T-helper 2 cell (primary cell): Measurements from ENCODE around the gene DPYD.

ENCODE experiments used
- DNase-seq, 5 experiments: peaks; one replicate each; pipeline versions ENCODE4 v3.0.0 to v3.0.0-alpha.2; 2012 to 2022
- total RNA-seq, 2 donors: gene quantifications; one replicate each; lab custom pipeline; 2026; lab: John Stamatoyannopoulos, UW

The DPYD gene
- 76.7 to 117 reads per million in 2 donors for total RNA-seq

DNA sequence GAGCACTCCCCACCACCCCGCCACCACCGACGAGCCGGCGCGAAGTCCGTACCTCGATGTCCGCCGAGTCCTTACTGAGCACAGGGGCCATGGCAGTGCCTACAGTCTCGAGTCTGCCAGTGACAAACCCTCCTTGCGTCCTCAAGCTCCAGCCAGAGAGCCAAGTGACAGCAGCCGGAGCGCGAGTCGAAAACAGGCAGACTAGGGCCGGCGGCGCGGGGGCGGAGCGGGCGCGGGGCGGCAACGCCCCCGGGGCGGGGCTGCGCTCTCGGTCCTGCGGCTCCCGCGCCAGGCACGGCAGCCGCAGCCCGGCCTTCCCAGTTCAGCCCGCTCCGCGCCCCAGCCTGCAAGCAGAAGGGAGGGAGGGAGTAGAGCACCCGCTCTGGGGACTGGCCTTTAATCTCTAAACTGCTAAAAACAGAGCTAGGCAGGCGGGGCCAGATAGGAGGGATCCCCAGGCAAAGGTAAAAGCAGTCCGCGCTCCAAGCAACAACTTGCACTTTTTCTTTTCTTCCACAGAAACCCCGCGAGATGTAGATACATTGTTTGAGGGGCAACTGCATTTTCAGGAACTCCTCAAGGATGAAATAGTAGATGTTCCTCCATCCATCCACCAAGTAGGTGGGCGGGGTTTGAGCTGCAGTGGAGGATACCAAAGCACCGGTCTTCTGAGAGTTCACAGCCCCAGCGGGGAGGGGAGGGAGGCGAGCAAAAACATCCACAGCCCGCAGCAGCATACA is at the start of gene DPYD:
DPYD (minus strand) TSS at position 203 of the 740 bp plus-strand sequence; CDS start at position 91, 112 bp downstream.
- peak; percentile 69 to 94 (median 76) for DNase-seq

DNA sequence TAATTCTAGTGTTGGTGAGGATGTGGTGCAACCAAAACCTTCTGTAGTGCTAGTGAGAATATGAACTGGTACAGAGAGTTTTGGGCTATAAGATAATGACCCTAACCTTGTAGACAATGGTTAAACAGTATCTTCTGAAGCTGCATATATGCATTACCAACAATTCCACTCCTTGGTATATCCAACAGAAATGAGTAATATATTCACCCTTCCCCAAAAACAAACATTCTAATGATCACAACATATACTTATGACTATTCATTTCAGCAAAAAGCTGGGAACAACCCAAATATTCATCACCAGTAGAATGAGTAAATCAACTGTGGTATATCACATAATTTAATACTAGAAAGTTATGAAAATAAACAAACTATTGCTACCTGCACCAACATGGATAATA is 39.6 kb upstream of the DPYD start:
- DNase-seq, result peak in 1 of 5 experiments; percentile 9

DNA sequence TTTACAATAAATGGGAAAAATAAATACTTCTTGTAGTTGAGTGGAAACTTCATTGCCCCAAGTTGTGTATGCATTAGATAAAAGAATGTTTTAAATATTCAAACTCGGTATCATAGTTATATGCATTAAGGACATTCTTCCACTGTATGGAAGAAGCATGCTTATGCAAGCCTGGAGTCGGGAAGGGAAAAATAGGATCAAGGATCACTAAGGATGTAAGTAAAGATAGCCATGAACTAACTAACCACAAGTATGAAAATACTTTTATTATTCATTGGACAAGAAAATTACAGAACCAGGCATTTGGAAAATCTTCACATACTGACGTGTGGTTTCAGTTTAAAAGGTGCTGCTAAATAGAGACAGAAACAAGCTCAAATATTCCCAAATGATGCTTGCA is 26.9 kb upstream of the DPYD start:
- DNase-seq, result no peak

DNA sequence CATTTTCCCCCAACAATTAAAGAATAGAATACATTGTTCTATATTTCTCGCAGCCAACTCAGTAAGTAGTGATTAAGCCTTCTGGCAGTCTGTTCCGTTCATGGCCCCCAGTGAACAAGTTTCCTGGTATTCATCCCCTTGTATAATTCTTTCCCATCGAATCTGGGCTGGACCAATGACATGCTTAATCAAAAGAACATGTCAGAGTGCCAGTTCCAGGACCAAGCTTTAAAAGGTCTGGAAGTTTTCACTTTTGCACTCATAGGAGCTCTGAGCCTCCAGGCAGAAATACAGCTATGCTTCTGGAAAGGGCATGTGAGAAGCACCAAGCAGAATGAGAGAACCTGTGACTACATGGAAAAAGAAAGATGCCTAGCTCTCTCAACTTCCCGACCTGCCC is 22.5 kb upstream of the DPYD start:
- no peak for DNase-seq

DNA sequence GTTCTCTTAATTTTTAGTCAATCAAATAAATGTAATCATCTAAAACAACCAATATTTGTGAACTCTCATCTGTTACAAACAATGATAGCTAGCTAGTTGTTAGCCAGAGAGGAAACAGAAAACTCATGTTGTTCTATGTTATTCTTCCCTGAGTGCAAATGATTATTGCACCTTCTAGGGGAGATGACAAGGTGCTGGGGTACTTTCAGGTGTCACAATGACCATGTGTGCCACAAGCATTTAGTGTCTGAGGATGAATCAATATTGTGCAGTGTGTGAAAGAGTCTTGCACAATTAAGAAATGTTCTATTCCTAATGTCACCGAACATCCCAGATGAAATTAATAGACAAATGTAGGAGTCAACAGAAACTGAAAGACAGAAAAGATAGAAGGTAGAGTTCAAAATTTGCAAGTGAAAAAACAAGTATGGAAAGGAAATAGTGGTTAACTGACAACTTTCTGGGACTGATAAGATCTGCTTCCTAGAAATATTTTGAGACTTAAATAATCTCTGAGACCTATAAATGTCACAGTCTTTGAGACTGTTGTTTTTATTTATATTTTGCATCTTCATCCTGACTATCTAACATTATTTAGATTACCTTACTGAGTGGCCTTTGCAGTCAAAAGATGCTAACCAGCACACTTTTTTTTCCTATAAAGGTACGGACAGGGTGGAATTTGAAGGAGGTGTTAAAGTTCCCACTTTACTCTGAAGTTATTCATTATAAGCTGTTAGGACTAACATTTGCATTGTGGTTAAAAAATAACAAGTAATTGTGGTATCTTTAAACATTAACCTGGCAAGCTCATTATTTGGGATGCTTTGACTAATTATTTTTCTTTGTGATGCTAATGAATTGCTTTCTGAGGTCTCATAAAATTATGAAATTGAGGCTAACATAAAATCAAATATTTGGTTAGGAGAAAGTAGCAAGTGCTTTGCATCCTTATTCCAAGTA is 21.6 kb upstream of the DPYD start:
- peak in 1 of 5 experiments; percentile 75 for DNase-seq

DNA sequence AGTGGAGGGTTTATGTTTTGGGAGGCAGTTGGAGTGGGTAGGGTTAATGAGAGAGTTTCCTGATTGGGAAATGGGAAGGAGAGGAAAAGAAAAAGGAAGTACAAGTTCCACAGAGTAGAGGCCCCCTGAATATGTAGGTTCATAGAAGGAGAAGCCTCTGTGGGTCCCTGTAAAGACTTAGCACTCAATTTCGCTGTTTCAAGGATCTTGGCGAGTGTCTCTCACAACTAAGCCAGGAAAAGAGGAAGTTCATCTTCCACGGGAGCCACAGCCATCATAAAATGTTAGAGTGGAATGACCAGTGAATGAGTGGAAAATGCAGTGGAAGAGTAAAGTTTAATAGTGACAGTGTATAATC is 17.4 kb upstream of the DPYD start:
- no peak for DNase-seq

DNA sequence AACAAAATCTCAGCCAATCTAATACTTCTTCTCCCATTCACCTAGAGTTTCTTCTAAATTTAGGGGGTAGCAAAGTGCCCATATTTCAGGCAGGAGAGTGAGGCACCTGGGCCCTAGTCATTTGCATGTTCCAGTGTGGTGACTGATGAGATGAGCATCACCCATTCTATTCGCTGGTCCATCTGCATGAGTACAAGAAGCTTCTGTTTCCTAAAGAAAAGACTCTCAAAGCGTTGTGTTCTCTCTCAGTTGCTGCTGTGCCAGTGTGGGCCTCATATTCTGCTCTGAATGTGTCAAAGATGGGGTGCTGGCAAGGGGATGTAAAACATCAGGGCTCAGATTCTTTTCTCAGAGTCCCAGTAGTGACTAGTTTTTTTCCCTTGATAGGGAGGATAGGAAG is 16.1 kb upstream of the DPYD start:
- DNase-seq, result no peak

DNA sequence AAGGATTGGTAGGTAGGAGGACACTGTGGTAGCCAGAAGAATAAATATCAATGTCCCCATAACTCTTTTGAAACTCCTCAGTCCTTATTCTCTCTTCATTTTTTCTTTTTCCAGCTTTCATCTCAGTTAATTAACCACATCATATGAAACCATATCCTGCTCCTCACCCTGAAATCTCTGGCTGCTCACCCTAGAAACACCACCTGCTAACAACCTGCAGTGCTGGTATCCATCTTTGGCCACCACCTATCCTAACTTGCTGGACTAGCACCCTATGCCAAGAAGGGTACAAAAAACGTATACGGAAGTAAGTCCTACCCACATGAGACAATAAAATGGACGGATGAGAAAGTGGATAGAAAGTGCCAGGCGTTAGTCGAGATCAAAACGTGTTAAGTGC is 13.7 kb upstream of the DPYD start:
- DNase-seq, result no peak

DNA sequence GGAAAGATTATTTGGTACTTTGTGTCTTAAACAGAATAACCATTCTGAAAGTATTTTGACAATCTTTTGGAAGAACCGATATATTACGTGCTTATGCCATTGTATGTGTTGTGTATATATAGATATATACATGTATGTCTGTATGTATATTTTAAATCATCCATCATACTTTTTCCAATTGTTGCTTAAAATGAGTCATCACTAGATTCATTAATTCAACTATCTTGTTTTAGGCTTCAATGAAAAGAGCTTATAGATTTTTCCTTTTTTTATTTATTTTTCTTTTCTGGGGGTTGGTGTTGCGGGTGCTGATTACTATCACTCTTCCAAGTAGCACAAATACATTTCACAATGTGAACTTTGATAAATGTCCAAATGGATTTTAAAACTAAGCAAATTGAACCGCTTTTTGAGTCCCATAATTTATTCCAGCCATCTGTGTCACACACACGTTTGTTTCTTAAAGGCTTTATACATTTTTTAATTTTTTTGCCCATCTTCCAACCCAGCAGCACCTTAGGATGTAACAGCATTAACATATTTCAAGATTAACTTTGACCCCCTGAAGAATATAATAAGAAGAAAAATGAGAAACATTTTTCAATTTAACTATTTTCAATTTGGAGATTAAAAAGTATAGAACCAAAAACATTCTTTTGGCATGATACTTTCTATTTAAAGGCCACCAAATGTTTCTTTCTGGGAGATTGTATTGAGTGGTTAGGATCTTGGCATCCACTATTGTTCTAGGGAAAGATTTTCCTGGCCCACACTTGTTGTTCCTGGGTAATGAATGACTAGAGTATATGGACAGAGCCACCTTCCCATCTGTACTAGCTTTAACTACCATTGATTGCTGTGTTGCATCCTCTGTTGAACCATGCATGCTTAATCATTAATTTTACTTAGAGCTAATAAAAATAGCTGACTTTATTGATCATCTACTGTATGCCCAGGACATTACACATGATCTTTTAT is 9.3 kb upstream of the DPYD start:
- DNase-seq, result no peak

DNA sequence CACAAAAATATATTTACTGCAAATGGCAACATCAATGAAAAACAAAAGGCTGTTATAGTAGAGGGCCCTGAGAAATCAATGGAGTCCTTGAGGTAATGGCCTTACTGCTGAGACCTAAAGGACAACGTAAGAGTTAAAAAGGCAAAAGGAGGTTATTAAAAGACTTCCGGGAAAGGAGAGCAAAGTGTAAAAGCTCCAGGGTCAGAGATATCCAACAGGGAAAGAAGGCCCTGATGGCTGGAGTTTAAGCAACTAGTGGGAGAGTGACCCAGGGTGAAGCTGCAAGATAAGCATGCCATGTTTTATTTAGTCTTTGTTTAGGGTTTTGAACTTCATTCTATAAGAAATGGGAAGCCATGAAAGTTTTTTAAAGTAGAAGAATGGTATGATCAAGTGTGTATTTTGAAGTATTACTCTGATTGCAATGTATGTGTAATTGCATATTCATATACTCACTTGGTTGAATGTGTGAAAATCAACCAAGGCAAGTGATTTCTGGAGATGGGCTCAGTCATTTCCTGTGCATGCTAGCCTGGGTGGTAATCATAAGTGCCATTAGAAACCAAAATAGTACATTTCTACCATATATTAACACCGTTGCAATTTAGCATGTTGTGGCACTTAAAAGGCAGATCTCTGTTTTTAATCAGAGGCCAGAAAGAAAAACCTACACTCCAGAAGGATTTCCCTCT is 5.3 kb upstream of the DPYD start:
- DNase-seq, result peak in 1 of 5 experiments; percentile 71

DNA sequence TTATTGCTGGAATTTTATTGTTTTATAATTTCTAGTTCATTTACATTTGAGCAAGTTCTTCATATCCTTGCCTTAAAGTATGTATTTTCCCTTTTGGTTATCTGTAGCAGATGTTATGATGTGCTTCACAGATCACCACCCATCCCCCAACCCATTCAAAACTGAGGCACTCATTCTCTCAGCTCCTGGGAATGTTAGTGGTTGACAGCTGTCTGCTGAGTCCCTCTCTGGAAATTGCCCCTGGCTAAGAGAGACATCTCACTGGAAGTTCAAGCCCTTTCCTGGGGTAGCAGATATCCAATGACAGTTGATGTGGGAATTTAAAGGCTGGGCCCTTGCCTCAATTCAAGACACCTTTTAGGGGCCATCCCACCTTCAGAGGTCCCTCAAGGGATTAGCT is 4.3 kb upstream of the DPYD start:
- no peak for DNase-seq

DNA sequence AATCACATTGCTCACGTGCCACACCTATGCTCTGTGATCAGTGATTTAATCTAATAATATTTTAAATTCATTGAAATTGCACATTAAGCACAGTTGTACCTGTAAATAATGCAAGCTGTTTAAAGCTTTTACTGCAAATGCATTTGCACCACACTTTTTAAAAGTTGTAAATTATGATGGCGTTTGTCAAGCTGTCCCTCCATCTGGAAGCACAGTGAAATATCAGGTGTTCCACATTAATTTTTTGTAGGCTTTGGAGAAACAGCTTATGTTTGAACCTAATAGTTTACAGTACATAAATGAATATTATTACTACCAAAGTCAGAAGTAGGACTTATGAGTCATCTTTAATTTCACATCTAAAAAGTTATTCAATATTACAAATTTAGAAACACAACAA is 3.0 kb upstream of the DPYD start:
- DNase-seq, result no peak

DNA sequence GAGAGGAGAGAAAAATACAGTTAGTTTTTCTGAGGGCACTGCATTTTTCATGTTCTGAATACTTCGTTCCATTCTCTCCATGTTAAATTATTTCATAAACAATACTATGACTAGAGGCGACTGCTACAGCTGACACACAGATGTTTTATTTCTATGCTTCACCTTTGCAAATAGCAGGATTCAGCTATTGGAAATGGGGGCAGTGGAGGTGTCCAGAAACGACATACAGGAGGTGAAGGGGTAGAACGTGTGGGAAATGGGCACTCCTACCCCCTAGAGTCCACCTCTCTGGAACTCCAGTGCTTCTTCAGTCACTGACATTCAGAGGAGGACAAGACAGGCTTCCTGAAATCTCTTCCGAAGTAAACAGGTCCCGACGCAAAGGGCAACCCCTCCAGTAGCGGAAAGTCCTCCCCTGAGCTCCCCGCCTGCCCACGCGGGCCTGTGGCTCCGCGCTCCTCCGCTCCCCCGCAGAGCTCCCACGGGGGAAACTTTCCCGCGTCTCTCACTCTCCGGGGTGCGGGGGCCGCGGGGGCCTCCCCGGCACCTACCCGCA is 480 bp downstream of the DPYD start:
- DNase-seq, result no peak

DNA sequence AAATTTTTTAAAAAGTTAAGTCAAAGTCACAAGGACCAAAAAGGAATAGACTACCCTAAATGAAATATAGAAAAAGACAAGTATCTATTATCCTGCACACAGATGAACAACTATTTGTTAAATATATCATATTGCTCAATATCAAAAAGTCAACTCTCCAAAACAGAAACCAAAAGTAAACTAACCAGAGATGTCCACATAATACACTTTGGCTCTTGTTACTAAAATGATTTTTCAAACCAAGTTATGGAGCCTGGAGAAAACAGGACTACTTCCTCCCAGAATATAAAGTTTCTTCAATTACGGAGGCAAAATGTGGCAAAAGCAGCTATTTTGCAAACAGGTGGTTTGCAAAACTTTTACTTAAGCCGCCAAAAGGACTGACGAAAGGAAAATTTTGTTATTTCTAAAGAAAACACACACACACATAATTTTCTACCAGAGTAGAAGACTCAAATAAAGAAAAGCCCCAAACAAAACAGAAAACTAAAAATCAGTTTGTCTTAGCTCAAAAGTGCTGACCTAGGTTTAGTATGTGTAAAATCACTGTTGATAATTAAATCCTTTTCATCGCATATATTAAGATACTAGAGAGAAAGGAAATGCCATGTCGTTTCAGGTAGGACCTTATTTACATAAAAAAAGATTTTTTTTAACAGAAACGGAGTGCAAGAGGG is 1.1 kb downstream of the DPYD start:
- DNase-seq, result peak in 1 of 5 experiments; percentile 30

DNA sequence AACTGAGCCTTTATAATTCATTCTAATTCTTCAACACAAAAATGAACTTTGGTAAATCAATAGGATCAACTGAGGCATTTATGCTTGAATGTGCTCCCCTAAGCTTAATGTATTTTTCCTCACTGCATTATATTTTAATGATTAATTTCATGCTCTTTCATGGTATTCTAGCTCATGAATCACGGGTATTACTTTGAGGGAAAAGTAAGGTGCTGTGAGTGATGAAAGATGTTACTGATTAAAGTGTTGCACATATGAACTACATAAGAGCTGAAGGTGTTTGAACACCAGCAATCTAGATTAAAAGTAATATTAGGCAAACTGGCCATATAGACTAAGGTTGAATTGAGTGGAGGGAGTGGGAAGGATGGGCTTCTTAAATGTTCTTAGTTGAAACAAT is 1.9 kb downstream of the DPYD start:
- no peak for DNase-seq

DNA sequence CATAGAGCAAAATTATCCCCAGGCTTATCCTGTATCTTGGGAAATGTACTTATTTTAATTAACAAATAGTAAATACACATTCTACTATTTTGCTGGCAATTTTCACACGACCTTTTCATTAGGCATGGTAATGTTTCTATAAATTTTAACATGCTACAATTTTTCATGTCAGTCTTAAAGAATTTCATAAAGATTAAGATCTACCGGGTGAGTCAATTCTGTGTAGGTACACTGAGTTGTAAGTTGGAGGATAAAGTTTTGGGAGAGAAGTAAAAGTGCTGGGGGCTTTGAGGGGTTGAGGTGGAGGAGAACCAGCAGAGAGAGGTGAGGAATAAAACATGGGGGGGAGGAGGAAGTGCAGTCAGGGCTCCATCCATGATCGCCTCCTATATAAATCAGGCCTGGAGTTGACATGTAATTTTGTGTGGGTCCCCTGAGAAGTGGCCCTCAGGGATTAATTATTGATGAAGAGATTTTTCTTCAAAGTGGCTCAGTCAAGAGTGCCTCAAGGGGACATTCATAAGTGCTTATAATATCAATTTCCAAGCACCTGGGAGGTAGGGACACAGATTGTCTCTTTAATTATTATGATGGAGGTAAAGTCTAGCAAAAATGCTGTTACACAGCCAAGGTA is 7.2 kb downstream of the DPYD start:
- no peak for DNase-seq

DNA sequence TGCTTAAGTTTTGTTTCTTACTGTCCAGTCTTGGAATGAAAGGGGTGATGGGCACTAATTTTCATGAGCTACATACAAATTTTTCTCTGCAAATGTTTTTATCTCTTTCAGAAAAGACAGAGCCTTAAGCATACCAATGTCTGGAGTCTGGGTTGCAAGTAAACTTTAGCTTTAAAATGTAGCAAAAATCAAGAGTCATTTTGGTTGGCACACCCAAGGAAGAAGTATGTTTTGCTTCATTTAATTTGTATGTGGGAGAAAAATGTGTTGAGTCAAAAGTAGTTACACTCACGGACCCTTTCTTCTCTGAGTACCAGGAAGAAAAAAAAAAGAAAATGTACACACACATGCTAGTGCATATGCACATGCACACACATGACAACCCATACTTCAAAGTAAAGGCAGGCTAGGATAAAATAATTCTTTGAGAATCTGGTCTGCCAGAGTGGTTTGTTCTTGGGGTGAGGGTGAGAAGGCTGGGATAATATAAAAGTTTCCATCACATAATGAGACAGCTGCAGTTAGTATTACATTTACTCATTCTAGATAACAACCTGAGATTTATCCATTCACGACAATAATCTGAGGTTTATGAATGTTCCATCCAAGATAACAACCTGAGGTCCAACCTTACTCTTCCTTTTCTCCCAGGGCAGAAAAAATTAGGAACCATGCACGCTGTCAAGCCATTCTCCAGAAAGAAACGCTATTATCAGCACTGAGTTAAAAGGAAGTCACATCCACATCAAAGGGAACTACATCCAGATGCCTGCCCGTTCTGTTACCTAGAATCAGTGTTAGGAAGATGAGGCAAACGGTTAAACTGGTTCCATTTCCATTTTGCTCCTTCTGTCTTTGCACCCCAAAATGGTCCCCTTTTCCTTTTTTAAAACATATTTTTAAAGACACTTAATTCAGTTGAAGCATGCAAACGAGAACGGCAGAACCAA is 9.3 kb downstream of the DPYD start:
- DNase-seq, result peak in 1 of 5 experiments; percentile 11

DNA sequence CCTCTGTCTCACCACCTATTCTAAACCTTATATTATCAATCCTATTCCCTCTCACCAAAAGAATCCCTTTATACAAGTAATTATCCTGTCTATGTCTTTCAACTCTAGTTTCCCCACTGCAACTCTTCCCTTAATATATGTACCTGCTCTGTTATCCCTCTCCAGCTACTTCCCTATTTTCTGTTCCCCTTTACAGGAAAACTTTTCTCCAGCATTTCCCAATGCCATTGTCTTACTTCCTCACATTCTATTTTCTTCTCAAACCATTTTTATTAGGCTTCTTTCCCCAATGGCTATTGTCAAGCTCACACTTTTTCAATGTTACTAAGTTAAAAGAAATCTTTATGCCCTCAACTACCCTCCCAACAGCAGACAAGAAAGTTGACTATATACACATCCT is 11.6 kb downstream of the DPYD start:
- DNase-seq, result no peak

DNA sequence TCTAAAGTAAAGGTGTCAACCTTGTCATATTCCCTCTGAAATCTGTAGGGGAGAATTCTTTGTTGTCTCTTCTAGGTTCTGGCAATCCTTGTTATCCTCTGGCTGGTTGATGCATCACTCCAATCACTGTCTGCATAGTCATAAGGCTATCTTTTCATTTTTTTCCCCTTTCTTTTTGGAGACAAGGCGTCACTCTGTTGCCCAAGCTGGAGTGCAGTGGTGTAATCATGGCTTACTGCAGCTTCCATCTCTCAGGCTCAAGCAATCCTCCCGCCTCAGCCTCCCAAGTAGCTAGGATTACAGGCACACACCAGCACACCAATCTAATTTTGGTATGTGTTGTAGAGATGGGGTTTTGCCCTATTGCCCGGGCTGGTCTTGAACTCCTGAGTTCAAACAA is 12.9 kb downstream of the DPYD start:
- DNase-seq, result no peak
